Peyer's patch (tissue), 4 donors: Measurements from ENCODE around the gene COX14. TPM values are rescaled to one million over a fixed set of nuclear protein-coding genes. Genes with fewer than 3 reads are reported as not detected.

ENCODE experiments used
- DNase-seq, 3 donors: peaks; one replicate each; pipeline ENCODE4 v3.0.0-alpha.2; 2017 to 2019
- H3K27ac ChIP-seq, 4 donors: fragments of 200-600 bp; sonication (generic); one replicate each; pipeline ENCODE4 v1.5.1; 2016 to 2019
- H3K27me3 ChIP-seq, 2 donors: fragments of 200-600 bp; sonication (generic); one replicate each; pipeline ENCODE4 v1.5.1; 2019
- H3K36me3 ChIP-seq, 3 donors: fragments of 200-600 bp; sonication (generic); one replicate each; pipeline ENCODE4 v1.5.1; 2016 to 2019
- H3K4me1 ChIP-seq, 4 donors: fragments of 200-600 bp; sonication (generic); one replicate each; pipeline ENCODE4 v1.5.1; 2016 to 2019
- H3K4me3 ChIP-seq, 4 donors: fragments of 200-600 bp; sonication (generic); 1 replicate in 3 of 4; 2 replicates in 1 of 4; pipeline ENCODE4 v1.5.1; 2016 to 2019; ENCODE audit warnings: mild to moderate bottlenecking in 1 of 4
- H3K9me3 ChIP-seq, 4 donors: fragments of 200-600 bp; sonication (generic); one replicate each; pipeline ENCODE4 v1.5.1; 2016 to 2019; ENCODE audit warnings: mild to moderate bottlenecking in 1 of 4
- CTCF ChIP-seq, 6 experiments: fragments of 450-650 bp in 4 of 6; fragments of 200-600 bp in 2 of 6; sonication (generic) in 1 of 6; IDR thresholded peaks; one replicate each; pipeline ENCODE4 v1.5.1; 2017 to 2019; ENCODE audit warnings: antibody characterized with exemption in 6 of 6, mild to moderate bottlenecking in 3 of 6, moderate library complexity in 1 of 6
- POLR2A ChIP-seq, 2 donors: fragments of 450-650 bp; IDR thresholded peaks; one replicate each; pipeline ENCODE4 v1.5.1; 2017; ENCODE audit warnings: antibody characterized with exemption in 2 of 2, mild to moderate bottlenecking in 2 of 2, moderate library complexity in 2 of 2
- total RNA-seq, 4 donors: library from RNA; depleted of rRNA; stranded (reverse); fragments of >200 nt; gene quantifications; one replicate each; pipeline ENCODE4 v1.1.0, GENCODE V29; 2016

The COX14 gene
- 100 to 1,000 TPM in 1 of 4 donors, 10 to 100 TPM in 3; 75.3 to 115 (median 86.4) TPM for total RNA-seq

GRCh38 chr12:50111693-50112455 is at the start of gene COX14:
Gene COX14 (plus strand): TSS chr12:50112236. CDS start chr12:50120044, 7,808 bp downstream.
- H3K9me3 ChIP-seq, result no peaks in the 10 kb centered on the region
- H3K4me1 ChIP-seq, result peaks cover 0 to 55% (median 28%) of the 10 kb centered on the region in 4 donors
- peaks cover 0 to 12% (median 0%) of the 10 kb centered on the region in 3 donors for H3K36me3 ChIP-seq
- H3K27ac ChIP-seq, result peak within 1 kb of the TSS; percentile 89 to 97 (median 94)
- H3K4me3 ChIP-seq, result peak within 1 kb of the TSS; percentile 61 to 89 (median 77)
- DNase-seq, result peak; percentile 99 to 100 (median 99)
- no peaks in the 10 kb centered on the region for H3K27me3 ChIP-seq
- TF ChIP-seq CTCF (IDR thresholded peaks at IDR 0.05) (peak; percentile 92 to 95 (median 93)), POLR2A (IDR thresholded peaks at IDR 0.05) (peak; percentile 95 to 97)

GRCh38 chr12:50062728-50063460 is 49.1 kb upstream of the COX14 start:
- peaks cover 0 to 4% (median 1%) of the 10 kb centered on the region in 4 donors for H3K4me1 ChIP-seq
- no peaks in the 10 kb centered on the region for H3K9me3 ChIP-seq
- H3K36me3 ChIP-seq, result no peaks in the 10 kb centered on the region
- no peak for DNase-seq
- H3K4me3 ChIP-seq, result no peak overlapping the region
- TF ChIP-seq POLR2A (IDR thresholded peaks at IDR 0.05) (no peak), CTCF (IDR thresholded peaks at IDR 0.05) (no peak)
- peaks cover 0 to 4% of the 10 kb centered on the region in 2 donors for H3K27me3 ChIP-seq
- no peak overlapping the region for H3K27ac ChIP-seq

- no peak for DNase-seq
- TF ChIP-seq CTCF (IDR thresholded peaks at IDR 0.05), result no peak
- TF ChIP-seq POLR2A (IDR thresholded peaks at IDR 0.05), result no peak
- H3K4me3 ChIP-seq, result no peak overlapping the region
These were observed 46.2 kb upstream of the COX14 start for GRCh38 chr12:50065726-50066310.

GRCh38 chr12:50066402-50066801 is 45.6 kb upstream of the COX14 start:
- Histone ChIP-seq H3K4me1 (peaks cover 0 to 10% (median 0%) of the 10 kb centered on the region in 4 donors), H3K27me3 (no peaks in the 10 kb centered on the region), H3K27ac (peak overlapping the region in 1 of 4 donors; percentile 41), H3K36me3 (no peaks in the 10 kb centered on the region), H3K9me3 (no peaks in the 10 kb centered on the region), H3K4me3 (no peak overlapping the region)
- TF ChIP-seq CTCF (IDR thresholded peaks at IDR 0.05) (no peak), POLR2A (IDR thresholded peaks at IDR 0.05) (no peak)
- DNase-seq, result no peak

More at GRCh38 chr12:50065726-50066310, 46.2 kb upstream of the COX14 start:
- Histone ChIP-seq H3K36me3 (no peaks in the 10 kb centered on the region), H3K9me3 (no peaks in the 10 kb centered on the region), H3K27me3 (no peaks in the 10 kb centered on the region), H3K4me1 (peaks cover 0 to 9% (median 0%) of the 10 kb centered on the region in 4 donors), H3K27ac (peak overlapping the region in 1 of 4 donors; percentile 41)

GRCh38 chr12:50069069-50069468 is 43.0 kb upstream of the COX14 start:
- DNase-seq, result no peak
- no peaks in the 10 kb centered on the region for H3K27me3 ChIP-seq
- H3K9me3 ChIP-seq, result no peaks in the 10 kb centered on the region
- H3K27ac ChIP-seq, result no peak overlapping the region
- no peaks in the 10 kb centered on the region for H3K36me3 ChIP-seq
- no peak overlapping the region for H3K4me3 ChIP-seq
- TF ChIP-seq POLR2A (IDR thresholded peaks at IDR 0.05) (no peak), CTCF (IDR thresholded peaks at IDR 0.05) (no peak)
- peaks cover 0 to 10% (median 0%) of the 10 kb centered on the region in 4 donors for H3K4me1 ChIP-seq
